Loucy (cell line): ENCODE results near the gene ADGRL3.

Source experiments
- EZH2phosphoT487 ChIP-seq: fragments of 200-600 bp; IDR thresholded peaks from 2 replicates; pipeline ENCODE4 v1.6.1; 2018; ENCODE audit warnings: antibody characterized with exemption, mild to moderate bottlenecking, moderate library complexity, borderline replicate concordance
- TF ChIP-seq, protein P1 (sequence below): fragments of 200-600 bp; sonication (generic); conservative IDR thresholded peaks from 2 replicates; pipeline ENCODE4 v1.5.1; 2014; ENCODE audit warnings: mild to moderate bottlenecking, antibody characterized with exemption, low read length

DNA sequence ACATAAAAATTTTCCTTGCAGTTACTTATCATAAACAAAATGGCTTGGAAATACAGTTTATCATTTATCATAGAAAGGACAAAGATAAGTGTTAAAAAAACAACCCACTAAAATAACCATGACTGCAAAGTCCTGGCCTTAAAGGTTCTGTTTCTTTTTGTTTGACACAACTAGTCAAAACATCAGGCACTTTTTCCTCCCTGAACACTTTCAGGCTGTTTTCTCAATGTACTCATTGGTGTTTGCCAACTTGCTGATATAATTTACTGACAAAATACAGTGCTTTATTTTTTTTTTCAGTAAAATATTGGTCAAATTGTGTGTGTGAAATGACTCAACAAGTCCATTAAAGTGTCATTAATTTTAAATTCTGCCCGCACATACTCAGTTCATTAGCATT, 156.6 kb downstream of the ADGRL3 start:
- TF ChIP-seq, protein P1, sequence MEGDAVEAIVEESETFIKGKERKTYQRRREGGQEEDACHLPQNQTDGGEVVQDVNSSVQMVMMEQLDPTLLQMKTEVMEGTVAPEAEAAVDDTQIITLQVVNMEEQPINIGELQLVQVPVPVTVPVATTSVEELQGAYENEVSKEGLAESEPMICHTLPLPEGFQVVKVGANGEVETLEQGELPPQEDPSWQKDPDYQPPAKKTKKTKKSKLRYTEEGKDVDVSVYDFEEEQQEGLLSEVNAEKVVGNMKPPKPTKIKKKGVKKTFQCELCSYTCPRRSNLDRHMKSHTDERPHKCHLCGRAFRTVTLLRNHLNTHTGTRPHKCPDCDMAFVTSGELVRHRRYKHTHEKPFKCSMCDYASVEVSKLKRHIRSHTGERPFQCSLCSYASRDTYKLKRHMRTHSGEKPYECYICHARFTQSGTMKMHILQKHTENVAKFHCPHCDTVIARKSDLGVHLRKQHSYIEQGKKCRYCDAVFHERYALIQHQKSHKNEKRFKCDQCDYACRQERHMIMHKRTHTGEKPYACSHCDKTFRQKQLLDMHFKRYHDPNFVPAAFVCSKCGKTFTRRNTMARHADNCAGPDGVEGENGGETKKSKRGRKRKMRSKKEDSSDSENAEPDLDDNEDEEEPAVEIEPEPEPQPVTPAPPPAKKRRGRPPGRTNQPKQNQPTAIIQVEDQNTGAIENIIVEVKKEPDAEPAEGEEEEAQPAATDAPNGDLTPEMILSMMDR: no peak
- no peak for TF ChIP-seq EZH2phosphoT487
